MCF 10A (cell line): ENCODE results near the gene CDKN1B. TPM values are rescaled to one million over a fixed set of nuclear protein-coding genes. Genes with fewer than 3 reads are reported as not detected.

Experiments
- BruUV-seq: library from RNA; stranded (reverse); fragments of 400-500 nt; replicated peaks from 2 replicates; lab custom pipeline; 2021; lab: Mats Ljungman, UMichigan
- CTCF ChIA-PET: fragments of 300-600 bp; sonication (Branson Sonifier 250); formaldehyde crosslinking; extraction: SDS; loops from one replicate; lab custom pipeline; 2021; ENCODE audit warnings: antibody characterized with exemption, inconsistent platforms; lab: Yijun Ruan, JAX
- POLR2A ChIA-PET: fragments of 300-600, 350-650 bp; sonication (Branson Sonifier 250); formaldehyde crosslinking; extraction: SDS; loops from one replicate; lab custom pipeline; 2020; ENCODE audit warnings: antibody characterized with exemption, inconsistent platforms; lab: Yijun Ruan, JAX
- DNase-seq: peaks from one replicate; pipeline ENCODE4 v3.0.0-alpha.2; 2018; ENCODE audit not compliant: unreplicated experiment
- H3K27ac Mint-ChIP-seq: one replicate; pipeline ENCODE4 v1.8.0; 2022; ENCODE audit warnings: mild to moderate bottlenecking, low read depth, mixed read lengths; ENCODE audit not compliant: unreplicated experiment
- H3K27me3 Mint-ChIP-seq: one replicate; pipeline ENCODE4 v1.8.0; 2022; ENCODE audit warnings: mixed read lengths; ENCODE audit not compliant: insufficient read depth, unreplicated experiment
- H3K36me3 Mint-ChIP-seq: one replicate; pipeline ENCODE4 v1.8.0; 2022; ENCODE audit warnings: mild to moderate bottlenecking, moderate library complexity, mixed read lengths; ENCODE audit not compliant: insufficient read depth, unreplicated experiment
- H3K4me1 Mint-ChIP-seq: one replicate; pipeline ENCODE4 v1.8.0; 2022; ENCODE audit warnings: mixed read lengths; ENCODE audit not compliant: insufficient read depth, unreplicated experiment
- H3K4me3 Mint-ChIP-seq: one replicate; pipeline ENCODE4 v1.8.0; 2022; ENCODE audit warnings: mild to moderate bottlenecking, moderate library complexity, mixed read lengths; ENCODE audit not compliant: unreplicated experiment
- H3K9me3 Mint-ChIP-seq: one replicate; pipeline ENCODE4 v1.8.0; 2022; ENCODE audit warnings: mixed read lengths; ENCODE audit not compliant: unreplicated experiment
- CTCF ChIP-seq: fragments of 200-600 bp; IDR thresholded peaks from one replicate; pipeline ENCODE4 v1.8.0; 2022; ENCODE audit warnings: antibody characterized with exemption, mild to moderate bottlenecking; ENCODE audit not compliant: unreplicated experiment
- intact Hi-C: fragments of 100-400 bp; cut with micrococcal nuclease; formaldehyde crosslinking; loops from 2 replicates; pipeline ENCODE4 v1.14.1; 2022
- total RNA-seq: library from RNA; stranded (reverse); gene quantifications from 2 replicates; pipeline ENCODE4 v1.2.3, GENCODE V29; 2022

Gene CDKN1B
- total RNA-seq, 1 experiment from 2014 or later, result 33.9 TPM

GRCh38 chr12:12705838-12706520 is 11.2 kb upstream of the CDKN1B start:
- no peaks in the 10 kb centered on the region for H3K36me3 Mint-ChIP-seq
- POLR2A ChIA-PET, result interaction anchor here (0.5 to 1.0 kb wide), 3 partner anchors 330 to 670 kb away, joined by 3 to 4 read pairs (median 3); no protein-coding TSS in a partner anchor
- BruUV-seq, result no TSS peak
- CTCF ChIA-PET, result interaction anchor here (0.6 to 6.4 kb wide), 14 partner anchors 10 to 670 kb away, joined by 3 to 108 read pairs (median 4); partner anchors contain the start of gene BORCS5
- intact Hi-C loops, result loop anchor here (2.0 to 10.0 kb wide), 3 partner anchors 99 to 441 kb away; partner anchors contain the start of gene LRP6
- no peaks in the 10 kb centered on the region for H3K9me3 Mint-ChIP-seq
- H3K4me1 Mint-ChIP-seq, result peaks cover 11% of the 10 kb centered on the region
- H3K27ac Mint-ChIP-seq, result no peak overlapping the region
- no peak for TF ChIP-seq CTCF
- H3K27me3 Mint-ChIP-seq, result no peaks in the 10 kb centered on the region
- no peak for DNase-seq
- H3K4me3 Mint-ChIP-seq, result no peak overlapping the region

DNA sequence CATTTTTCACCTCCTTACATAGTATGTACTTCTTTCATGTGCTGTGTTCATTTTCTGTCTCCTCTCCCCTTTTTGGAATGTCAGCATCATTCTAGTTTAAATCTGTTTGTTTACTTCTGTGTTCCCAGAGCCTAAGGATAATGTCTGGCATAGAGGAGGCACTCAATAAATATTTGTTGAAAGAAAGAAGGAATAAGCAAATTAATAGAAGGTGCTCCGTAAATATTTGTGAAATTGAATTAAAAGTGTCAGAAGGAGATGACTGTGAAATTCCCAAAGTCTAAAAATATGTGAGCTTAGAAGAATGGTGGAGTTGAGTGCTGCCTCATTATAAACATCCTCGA is 3.3 kb upstream of the CDKN1B start:
- CTCF ChIA-PET, result interaction anchor here (0.6 to 1.3 kb wide), 6 partner anchors 10 to 626 kb away, joined by 3 to 5 read pairs (median 4); no protein-coding TSS in a partner anchor
- no peak overlapping the region for H3K4me3 Mint-ChIP-seq
- POLR2A ChIA-PET, result interaction anchor here (0.6 to 7.1 kb wide), 6 partner anchors 9 to 452 kb away, joined by 3 to 108 read pairs (median 4); partner anchors contain the start of gene BORCS5
- BruUV-seq, result no TSS peak
- TF ChIP-seq CTCF, result no peak
- H3K27me3 Mint-ChIP-seq, result no peaks in the 10 kb centered on the region
- peaks cover 17% of the 10 kb centered on the region for H3K4me1 Mint-ChIP-seq
- DNase-seq, result no peak
- H3K36me3 Mint-ChIP-seq, result peaks cover 24% of the 10 kb centered on the region
- H3K9me3 Mint-ChIP-seq, result no peaks in the 10 kb centered on the region
- intact Hi-C loops, result no loop called here
- H3K27ac Mint-ChIP-seq, result no peak overlapping the region

DNA sequence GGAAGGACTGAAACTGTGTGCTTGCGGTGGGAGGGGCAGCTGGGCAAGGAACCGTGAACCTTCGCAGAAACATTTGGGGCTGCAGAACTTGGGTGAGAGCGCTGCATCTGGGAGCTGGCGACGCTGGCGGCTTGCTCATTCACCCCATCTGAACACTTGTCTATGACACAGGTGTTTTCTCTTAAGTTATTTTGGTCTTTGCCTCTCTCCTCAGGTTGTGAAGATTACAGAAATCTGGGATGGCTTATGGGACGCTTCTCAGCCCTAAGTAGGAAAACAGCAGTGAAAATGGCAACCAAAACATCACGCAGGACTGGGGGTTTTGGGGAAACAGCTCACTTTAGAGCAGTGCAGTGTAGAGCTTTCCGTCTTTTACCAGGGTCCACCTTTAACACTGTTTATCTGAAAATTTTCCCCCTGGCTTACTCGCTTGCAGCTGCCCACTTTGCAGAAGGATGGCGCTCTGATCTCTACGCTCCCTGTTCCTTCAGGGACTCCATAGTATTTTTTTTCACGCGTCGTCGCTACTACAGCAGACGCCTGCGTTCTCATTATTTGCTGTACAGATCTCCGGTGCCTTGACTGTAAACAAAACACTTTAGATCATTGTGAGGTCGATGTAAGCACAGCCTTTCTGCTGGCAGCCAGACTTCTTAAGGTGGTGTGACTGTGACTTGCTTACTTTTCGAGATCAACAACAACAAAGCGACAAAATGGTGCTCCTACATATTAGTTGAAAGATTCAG is 2.7 kb upstream of the CDKN1B start:
- H3K36me3 Mint-ChIP-seq, result peaks cover 30% of the 10 kb centered on the region
- no peak overlapping the region for H3K27ac Mint-ChIP-seq
- DNase-seq, result no peak
- ChIA-PET POLR2A (interaction anchor here (0.6 to 7.1 kb wide), 6 partner anchors 8 to 453 kb away, joined by 3 to 108 read pairs (median 4); partner anchors contain the start of genes BORCS5 and LRP6), CTCF (interaction anchor here (1.0 to 1.3 kb wide), 4 partner anchors 11 to 385 kb away, joined by 3 to 5 read pairs (median 4); no protein-coding TSS in a partner anchor)
- H3K9me3 Mint-ChIP-seq, result no peaks in the 10 kb centered on the region
- intact Hi-C loops, result loop anchor here (5.0 kb wide), 1 partner anchor 188 kb away; no protein-coding TSS in a partner anchor
- peaks cover 22% of the 10 kb centered on the region for H3K4me1 Mint-ChIP-seq
- H3K27me3 Mint-ChIP-seq, result no peaks in the 10 kb centered on the region
- H3K4me3 Mint-ChIP-seq, result no peak overlapping the region
- no peak for TF ChIP-seq CTCF
- BruUV-seq, result no TSS peak
